H1 (cell line): ENCODE results near the gene ANKS1B. TPM values are rescaled to one million over a fixed set of nuclear protein-coding genes. Genes with fewer than 3 reads are reported as not detected.

ENCODE experiments used
- CTCF ChIA-PET: fragments of 300-600 bp; sonication (Branson Sonifier 250); formaldehyde crosslinking; loops from one replicate; lab custom pipeline; 2021; ENCODE audit not compliant: partially characterized antibody; lab: Charles Lee
- POLR2A ChIA-PET: fragments of 300-600 bp; sonication (Branson Sonifier 250); formaldehyde crosslinking; loops from one replicate; lab custom pipeline; 2021; ENCODE audit warnings: inconsistent platforms; ENCODE audit not compliant: partially characterized antibody; lab: Charles Lee
- DNase-seq, 2 experiments: peaks; one replicate each; pipeline versions ENCODE4 v3.0.0 to v3.0.0-alpha.2; 2010 to 2022; ENCODE audit warnings: low spot score in 2 of 2, low read depth in 1 of 2, mixed read lengths in 1 of 2
- FAIRE-seq: peaks from 2 replicates; lab custom pipeline; 2011; peaks lifted over from hg19 to GRCh38; lab: Jason Lieb, UNC
- H2AFZ ChIP-seq: 2 replicates; pipeline ENCODE4 v1.8.1; 2012; ENCODE audit warnings: low read length, inconsistent platforms
- H2AK5ac ChIP-seq: 2 replicates; pipeline ENCODE4 v1.6.1; 2013; ENCODE audit warnings: low read depth, low read length
- H2BK120ac ChIP-seq: replicated peaks from 2 replicates; pipeline ENCODE3; 2013; ENCODE audit warnings: low read depth, low read length, inconsistent platforms
- H2BK12ac ChIP-seq: 2 replicates; pipeline ENCODE4 v1.6.1; 2013; ENCODE audit warnings: low read depth, low read length
- H2BK15ac ChIP-seq: 2 replicates; pipeline ENCODE4 v1.6.1; 2013; ENCODE audit warnings: low read length
- H2BK20ac ChIP-seq: 2 replicates; pipeline ENCODE4 v1.6.1; 2013; ENCODE audit warnings: low read length
- H2BK5ac ChIP-seq: 2 replicates; pipeline ENCODE4 v1.6.1; 2013; ENCODE audit warnings: low read depth, low read length
- H3K14ac ChIP-seq: 2 replicates; pipeline ENCODE4 v1.6.1; 2013; ENCODE audit warnings: inconsistent platforms; ENCODE audit not compliant: insufficient read length
- H3K18ac ChIP-seq: 2 replicates; pipeline ENCODE4 v1.6.1; 2013; ENCODE audit warnings: low read length; ENCODE audit errors: extremely low read depth
- H3K23ac ChIP-seq: 2 replicates; pipeline ENCODE4 v1.6.1; 2013; ENCODE audit warnings: inconsistent platforms; ENCODE audit not compliant: insufficient read length
- H3K23me2 ChIP-seq: 2 replicates; pipeline ENCODE4 v1.6.1; 2013; ENCODE audit warnings: low read depth, low read length
- H3K27ac ChIP-seq: 2 replicates; pipeline ENCODE4 v1.6.1; 2011; ENCODE audit warnings: low read depth, low read length, inconsistent platforms
- H3K27me3 ChIP-seq, 4 experiments: replicated peaks in 1 of 4; 1 replicate in 1 of 4; 2 replicates in 3 of 4; pipeline versions ENCODE4 v1.6.1 to v1.8.1; 2011 to 2013; ENCODE audit warnings: low read length in 3 of 4, mild to moderate bottlenecking in 3 of 4, inconsistent platforms in 2 of 4, mixed read lengths in 2 of 4, moderate library complexity in 1 of 4; ENCODE audit not compliant: control insufficient read depth in 3 of 4, insufficient read depth in 3 of 4; ENCODE audit errors: extremely low read depth in 1 of 4
- H3K36me3 ChIP-seq, 4 experiments: 2 replicates each; pipeline versions ENCODE4 v1.6.1 to v1.8.1; 2011 to 2013; ENCODE audit warnings: mild to moderate bottlenecking in 4 of 4, low read length in 3 of 4, moderate library complexity in 2 of 4, control low read depth in 1 of 4, inconsistent platforms in 1 of 4; ENCODE audit not compliant: insufficient read depth in 4 of 4, control insufficient read depth in 2 of 4
- H3K4ac ChIP-seq: replicated peaks from 2 replicates; pipeline ENCODE3; 2013; ENCODE audit warnings: low read length, low read depth, mixed read lengths, inconsistent platforms; ENCODE audit not compliant: insufficient read length
- H3K4me1 ChIP-seq, 4 experiments: replicated peaks in 1 of 4; 1 replicate in 1 of 4; 2 replicates in 3 of 4; pipeline versions ENCODE4 v1.6.1 to v1.8.1; 2011 to 2013; ENCODE audit warnings: low read length in 3 of 4, inconsistent platforms in 2 of 4, mixed read lengths in 1 of 4; ENCODE audit not compliant: insufficient read depth in 4 of 4, control insufficient read depth in 3 of 4
- H3K4me2 ChIP-seq, 2 experiments: 2 replicates each; pipeline versions ENCODE4 v1.6.1 to v1.8.1; 2011 to 2013; ENCODE audit warnings: low read depth in 2 of 2, low read length in 2 of 2, control low read depth in 1 of 2, inconsistent platforms in 1 of 2, mild to moderate bottlenecking in 1 of 2; ENCODE audit not compliant: insufficient read depth in 1 of 2
- H3K4me3 ChIP-seq, 4 experiments: fragments of 200-600, 300-600 bp in 1 of 4; sonication (generic), shearing (Covaris generic), sonication (Bioruptor Twin) in 1 of 4; 2 replicates each; pipeline versions ENCODE4 v1.5.1 to v1.8.1; 2011 to 2016; ENCODE audit warnings: low read length in 4 of 4, low read depth in 3 of 4, control low read depth in 2 of 4, inconsistent platforms in 2 of 4, mild to moderate bottlenecking in 2 of 4, mixed read lengths in 1 of 4, moderate library complexity in 1 of 4; ENCODE audit not compliant: insufficient read depth in 2 of 4; ENCODE audit errors: extremely low read depth in 1 of 4
- H3K56ac ChIP-seq: replicated peaks from 2 replicates; pipeline ENCODE3; 2013; ENCODE audit warnings: low read depth, mild to moderate bottlenecking, mixed read lengths, low read length, inconsistent platforms; ENCODE audit not compliant: insufficient read length
- H3K79me1 ChIP-seq: 2 replicates; pipeline ENCODE4 v1.6.1; 2013; ENCODE audit warnings: low read depth, low read length, control low read depth
- H3K79me2 ChIP-seq, 2 experiments: 2 replicates each; pipeline versions ENCODE4 v1.6.1 to v1.8.1; 2012 to 2013; ENCODE audit warnings: low read length in 2 of 2, mild to moderate bottlenecking in 2 of 2, inconsistent platforms in 1 of 2; ENCODE audit not compliant: insufficient read depth in 2 of 2, control insufficient read depth in 1 of 2
- H3K9ac ChIP-seq, 4 experiments: replicated peaks in 1 of 4; 1 replicate in 1 of 4; 2 replicates in 3 of 4; pipeline versions ENCODE4 v1.6.1 to v1.8.1; 2011 to 2013; ENCODE audit warnings: low read depth in 3 of 4, low read length in 3 of 4, control low read depth in 2 of 4, mild to moderate bottlenecking in 2 of 4, moderate library complexity in 2 of 4, inconsistent platforms in 1 of 4; ENCODE audit errors: extremely low read depth in 1 of 4
- H3K9me3 ChIP-seq, 2 experiments: 2 replicates each; pipeline versions ENCODE4 v1.6.1 to v1.8.1; 2012 to 2013; ENCODE audit warnings: mild to moderate bottlenecking in 2 of 2, moderate library complexity in 2 of 2, control low read depth in 1 of 2, inconsistent platforms in 1 of 2, low read depth in 1 of 2, low read length in 1 of 2, mixed read lengths in 1 of 2; ENCODE audit not compliant: insufficient read depth in 2 of 2
- H4K20me1 ChIP-seq, 2 experiments: replicated peaks in 1 of 2; 2 replicates each; pipeline versions ENCODE3 to v1.8.1; 2011 to 2013; ENCODE audit warnings: inconsistent platforms in 2 of 2, low read length in 2 of 2, mild to moderate bottlenecking in 1 of 2; ENCODE audit not compliant: insufficient read depth in 2 of 2, control insufficient read depth in 1 of 2
- H4K5ac ChIP-seq: 2 replicates; pipeline ENCODE4 v1.6.1; 2013; ENCODE audit warnings: low read length, low read depth, mixed read lengths, inconsistent platforms; ENCODE audit not compliant: insufficient read length
- H4K8ac ChIP-seq: 2 replicates; pipeline ENCODE4 v1.8.0; 2013; ENCODE audit warnings: mild to moderate bottlenecking, moderate library complexity, low read length, inconsistent platforms; ENCODE audit not compliant: insufficient read depth; ENCODE audit errors: extremely low read depth
- H4K91ac ChIP-seq: replicated peaks from 2 replicates; pipeline ENCODE3; 2013; ENCODE audit warnings: low read length, mixed read lengths, inconsistent platforms; ENCODE audit not compliant: insufficient read length
- CHD1 ChIP-seq: IDR thresholded peaks from 2 replicates; pipeline ENCODE4 v1.6.1; 2012; ENCODE audit warnings: low read depth, low read length, improper control_type of control experiment
- CREB1 ChIP-seq: IDR thresholded peaks from 2 replicates; pipeline ENCODE4 v1.6.1; 2012; ENCODE audit warnings: inconsistent platforms
- CTBP2 ChIP-seq: IDR thresholded peaks from 2 replicates; pipeline ENCODE4 v1.7.0; 2011; ENCODE audit warnings: borderline replicate concordance, mild to moderate bottlenecking, moderate library complexity, mixed read lengths, low read length; ENCODE audit not compliant: insufficient read depth, insufficient read length
- E2F6 ChIP-seq: IDR thresholded peaks from 2 replicates; pipeline ENCODE4 v1.6.1; 2012; ENCODE audit warnings: inconsistent platforms
- JUN ChIP-seq: IDR thresholded peaks from 2 replicates; pipeline ENCODE4 v1.6.1; 2011; ENCODE audit warnings: low read depth, mild to moderate bottlenecking, improper control_type of control experiment, low read length
- MAFK ChIP-seq: IDR thresholded peaks from 2 replicates; pipeline ENCODE4 v1.6.1; 2012; ENCODE audit warnings: low read depth, mild to moderate bottlenecking, improper control_type of control experiment, low read length
- NANOG ChIP-seq: IDR thresholded peaks from 2 replicates; pipeline ENCODE4 v1.6.1; 2011; ENCODE audit warnings: low read length, low read depth, mild to moderate bottlenecking, inconsistent platforms; ENCODE audit not compliant: insufficient read depth, poor library complexity, severe bottlenecking
- RFX5 ChIP-seq: IDR thresholded peaks from 2 replicates; pipeline ENCODE4 v1.6.1; 2011; ENCODE audit warnings: low read depth, low read length, improper control_type of control experiment, borderline replicate concordance
- RNF2 ChIP-seq: fragments of 200-900, 300-1000 bp; sonication (generic); IDR thresholded peaks from 2 replicates; pipeline ENCODE4 v1.7.1; 2016; ENCODE audit warnings: borderline replicate concordance, low read depth, mild to moderate bottlenecking, antibody characterized with exemption, low read length; ENCODE audit not compliant: poor library complexity, severe bottlenecking; ENCODE audit errors: missing control alignments
- RXRA ChIP-seq: IDR thresholded peaks from 2 replicates; pipeline ENCODE4 v1.6.1; 2011; ENCODE audit warnings: low read depth, mild to moderate bottlenecking, low read length, moderate library complexity; ENCODE audit not compliant: insufficient read depth
- TAF1 ChIP-seq: IDR thresholded peaks from 2 replicates; pipeline ENCODE4 v1.6.1; 2011; ENCODE audit warnings: mild to moderate bottlenecking, low read depth, low read length
- WGBS, 2 experiments: shearing (Covaris generic) in 1 of 2; methylation state at CpG; one replicate each; pipeline versions ENCODE4 v1.1.6 to v1.1.7; 2013 to 2015; ENCODE audit warnings: low lambda C conversion rate in 2 of 2, mixed read lengths in 2 of 2, inconsistent platforms in 1 of 2, low coverage in 1 of 2, missing lambda C conversion rate in 1 of 2; ENCODE audit not compliant: insufficient replicate concordance in 2 of 2, insufficient coverage in 1 of 2, insufficient read length in 1 of 2; ENCODE audit errors: extremely low coverage in 1 of 2, missing lambda C conversion rate in 1 of 2; 5-methylcytosine and 5-hydroxymethylcytosine counted together
- polyA plus RNA-seq, 7 experiments: library from polyadenylated mRNA; depleted of rRNA in 3 of 7; stranded (reverse) in 5 of 7; unstranded in 2 of 7; fragments of >200 nt in 5 of 7; fragments of 200-250 nt in 2 of 7; gene quantifications; 1 replicate in 5 of 7; 2 replicates in 1 of 7; 4 replicates in 1 of 7; pipeline versions ENCODE4 v1.2.1 to v1.2.3, GENCODE V29; 2011 to 2013; ENCODE audit warnings: missing spikeins in 2 of 7, mixed read lengths in 2 of 7
- total RNA-seq: library from RNA; stranded (reverse); fragmentation: NEBNext Ultra II Directional; extraction: Animal tissue kit (Norgen Biotek cat#: 25700); gene quantifications from 2 replicates; pipeline ENCODE4 v1.2.1, GENCODE V29; 2021

ANKS1B gene
- total and polyA plus RNA-seq, 2 of the 8 experiments (the other 6 are each of a cell fraction or from before 2014, with no cell fraction given) = 2.7 to 6.1 TPM

GRCh38 chr12:98701166-98701565 is 1283.6 kb downstream of the ANKS1B start:
- H2BK120ac ChIP-seq = no peak overlapping the region
- H4K91ac ChIP-seq = no peak overlapping the region
- no peaks in the 10 kb centered on the region for H3K9me3 ChIP-seq
- peaks cover 0 to 4% (median 0%) of the 10 kb centered on the region in 4 experiments; a peak in 2 of 8 replicates for H3K36me3 ChIP-seq
- CTCF ChIA-PET = interaction anchor here (0.7 kb wide), 1 partner anchor 24 kb away, joined by 3 read pairs; no protein-coding TSS in a partner anchor
- H2BK15ac ChIP-seq = no peak overlapping the region
- no peaks in the 10 kb centered on the region for H3K27me3 ChIP-seq
- H4K5ac ChIP-seq = no peak overlapping the region
- no peak overlapping the region for H3K4ac ChIP-seq
- H3K23me2 ChIP-seq = 0 out of 2 replicates have a peak, but pooled peaks cover 2% of the 10 kb centered on the region
- H3K79me2 ChIP-seq = no peaks in the 10 kb centered on the region
- DNase-seq (no peak), FAIRE-seq (no peak)
- H3K4me2 ChIP-seq = no peak overlapping the region
- POLR2A ChIA-PET = no interaction called here
- TF ChIP-seq CTBP2 (no peak), TAF1 (no peak), RFX5 (no peak), RXRA (no peak), E2F6 (no peak), JUN (no peak), MAFK (no peak), CHD1 (no peak), RNF2 (no peak), NANOG (no peak), CREB1 (no peak)
- no peaks in the 10 kb centered on the region for H3K79me1 ChIP-seq
- no peak overlapping the region for H3K9ac ChIP-seq
- no peak overlapping the region for H3K14ac ChIP-seq
- H3K4me1 ChIP-seq = peaks cover 0 to 5% (median 4%) of the 10 kb centered on the region in 4 experiments; a peak in 2 of 7 replicates
- H4K8ac ChIP-seq = no peak overlapping the region
- no peak overlapping the region for H2BK5ac ChIP-seq
- H2AK5ac ChIP-seq = no peak overlapping the region
- H3K23ac ChIP-seq = no peak overlapping the region
- H3K56ac ChIP-seq = no peak overlapping the region
- H2BK20ac ChIP-seq = no peak overlapping the region
- no peak overlapping the region for H3K4me3 ChIP-seq
- H3K18ac ChIP-seq = no peak overlapping the region
- H2BK12ac ChIP-seq = no peak overlapping the region
- H2AFZ ChIP-seq = no peak overlapping the region
- 90% methylated on average over 1 of the region's 1 CpG; no CpG with 5 or more reads in 1 of the 2 experiments for WGBS, 2 experiments
- H4K20me1 ChIP-seq = peaks cover 0 to 2% of the 10 kb centered on the region in 2 experiments
- no peak overlapping the region for H3K27ac ChIP-seq
